Caco-2 (cell line): ENCODE results near the gene MRLN. TPM values are rescaled to one million over a fixed set of nuclear protein-coding genes. Genes with fewer than 3 reads are reported as not detected.

Experiments used
- BruUV-seq: library from RNA; stranded (reverse); fragments of 400-500 nt; replicated peaks from 2 replicates; lab custom pipeline; 2021; lab: Mats Ljungman, UMichigan
- CTCF ChIA-PET: fragments of 300-600 bp; sonication (Branson Sonifier 250); formaldehyde crosslinking; loops from one replicate; lab custom pipeline; 2022; ENCODE audit warnings: antibody characterized with exemption; lab: Charles Lee
- POLR2A ChIA-PET: fragments of 300-600 bp; sonication (Branson Sonifier 250); formaldehyde crosslinking; loops from one replicate; lab custom pipeline; 2022; ENCODE audit warnings: antibody characterized with exemption; lab: Charles Lee
- DNase-seq, 2 experiments: peaks; one replicate each; pipeline versions ENCODE4 v3.0.0 to v3.0.0-alpha.2; 2020 to 2022
- H3K27me3 ChIP-seq: replicated peaks from 2 replicates; pipeline ENCODE4 v1.6.0; 2011; ENCODE audit warnings: low read length; ENCODE audit not compliant: control insufficient read depth, insufficient read depth
- H3K36me3 ChIP-seq: 2 replicates; pipeline ENCODE4 v1.5.1; 2011; ENCODE audit warnings: low read length; ENCODE audit not compliant: control insufficient read depth, insufficient read depth
- H3K4me1 ChIP-seq: fragments of 250-450 bp; sonication (Bioruptor Pico); 2 replicates; pipeline ENCODE4 v1.5.1; 2020; ENCODE audit warnings: mild to moderate bottlenecking
- H3K4me3 ChIP-seq: 2 replicates; pipeline ENCODE4 v1.5.1; 2011; ENCODE audit warnings: low read depth, mild to moderate bottlenecking, control low read depth, low read length
- H3K9me3 ChIP-seq: fragments of 250-450 bp; sonication (Bioruptor Pico); 2 replicates; pipeline ENCODE4 v1.5.1; 2020; ENCODE audit warnings: mild to moderate bottlenecking, moderate library complexity
- H3K27ac Mint-ChIP-seq: one replicate; pipeline ENCODE4 v1.8.0; 2022; ENCODE audit warnings: mixed read lengths; ENCODE audit not compliant: unreplicated experiment
- H3K27me3 Mint-ChIP-seq: one replicate; pipeline ENCODE4 v1.8.0; 2022; ENCODE audit warnings: mixed read lengths; ENCODE audit not compliant: insufficient read depth, unreplicated experiment
- H3K36me3 Mint-ChIP-seq: one replicate; pipeline ENCODE4 v1.8.0; 2022; ENCODE audit warnings: mild to moderate bottlenecking, mixed read lengths; ENCODE audit not compliant: insufficient read depth, unreplicated experiment
- H3K4me1 Mint-ChIP-seq: one replicate; pipeline ENCODE4 v1.8.0; 2022; ENCODE audit warnings: low read depth, mixed read lengths; ENCODE audit not compliant: unreplicated experiment
- H3K4me3 Mint-ChIP-seq: one replicate; pipeline ENCODE4 v1.8.0; 2022; ENCODE audit warnings: mild to moderate bottlenecking, moderate library complexity, mixed read lengths; ENCODE audit not compliant: unreplicated experiment
- H3K9me3 Mint-ChIP-seq: one replicate; pipeline ENCODE4 v1.8.0; 2022; ENCODE audit warnings: mixed read lengths; ENCODE audit not compliant: unreplicated experiment
- CTCF ChIP-seq, 2 experiments: fragments of 200-600 bp in 1 of 2; IDR thresholded peaks; 1 replicate in 1 of 2; 2 replicates in 1 of 2; pipeline versions ENCODE4 v1.5.1 to v1.8.0; 2011 to 2022; ENCODE audit warnings: antibody characterized with exemption in 1 of 2, control low read depth in 1 of 2, inconsistent platforms in 1 of 2, low read depth in 1 of 2, low read length in 1 of 2, mild to moderate bottlenecking in 1 of 2, moderate library complexity in 1 of 2; ENCODE audit not compliant: insufficient read depth in 1 of 2, severe bottlenecking in 1 of 2, unreplicated experiment in 1 of 2
- intact Hi-C: fragments of 100-400 bp; cut with micrococcal nuclease; formaldehyde crosslinking; loops from one replicate; pipeline ENCODE4 v1.10.0; 2022; ENCODE audit not compliant: unreplicated experiment
- total RNA-seq: library from RNA; stranded (reverse); gene quantifications from 2 replicates; pipeline ENCODE4 v1.2.3, GENCODE V29; 2022

Gene MRLN
- total RNA-seq, 1 experiment from 2014 or later = 0.98 TPM

- Histone ChIP-seq H3K36me3 (no peaks in the 10 kb centered on the region), H3K4me1 (no peaks in the 10 kb centered on the region), H3K4me3 (peak within 1 kb of the TSS; percentile 58), H3K27me3 (peaks cover 5% of the 10 kb centered on the region), H3K9me3 (no peaks in the 10 kb centered on the region)
- CTCF ChIA-PET = interaction anchor here (0.7 to 1.2 kb wide), 5 partner anchors 81 to 501 kb away, joined by 3 to 5 read pairs (median 3); partner anchors contain the start of gene CCDC6
- Mint-ChIP-seq H3K4me1 (no peaks in the 10 kb centered on the region), H3K36me3 (no peaks in the 10 kb centered on the region), H3K27me3 (peaks cover 37% of the 10 kb centered on the region), H3K27ac (no peak within 1 kb of the TSS), H3K4me3 (peak within 1 kb of the TSS; percentile 79), H3K9me3 (no peaks in the 10 kb centered on the region)
- intact Hi-C loops = loop anchor here (2.0 to 5.0 kb wide), 2 partner anchors 82 to 99 kb away; no protein-coding TSS in a partner anchor
- POLR2A ChIA-PET = no interaction called here
- DNase-seq = peak; percentile 67 to 71
- BruUV-seq = no TSS peak
- peak; percentile 64 to 65 for TF ChIP-seq CTCF (IDR thresholded peaks at IDR 0.05; ENCODE audit: insufficient read depth in 1 of 2, low read depth in 1 of 2, low read length in 1 of 2, severe bottlenecking in 1 of 2, unreplicated experiment in 1 of 2)
These were observed 43.7 kb downstream of the MRLN start, which contains the start of gene SLC16A9 for GRCh38 chr10:59709395-59710125. Gene SLC16A9, minus strand, starts transcription at chr10:59709850. Its CDS starts 25,559 bp downstream, at chr10:59684291.

- Histone ChIP-seq H3K4me1 (no peaks in the 10 kb centered on the region), H3K27me3 (peaks cover 5% of the 10 kb centered on the region), H3K4me3 (peak overlapping the region; percentile 58), H3K36me3 (no peaks in the 10 kb centered on the region), H3K9me3 (no peaks in the 10 kb centered on the region)
- CTCF ChIA-PET = interaction anchor here (0.7 to 1.2 kb wide), 4 partner anchors 80 to 198 kb away, joined by 3 to 5 read pairs (median 4); partner anchors contain the start of gene CCDC6
- Mint-ChIP-seq H3K27me3 (peaks cover 36% of the 10 kb centered on the region), H3K9me3 (no peaks in the 10 kb centered on the region), H3K4me1 (no peaks in the 10 kb centered on the region), H3K36me3 (no peaks in the 10 kb centered on the region), H3K4me3 (peak overlapping the region; percentile 79), H3K27ac (no peak overlapping the region)
- no TSS peak for BruUV-seq
- TF ChIP-seq CTCF (IDR thresholded peaks at IDR 0.05; ENCODE audit: insufficient read depth in 1 of 2, low read depth in 1 of 2, low read length in 1 of 2, severe bottlenecking in 1 of 2, unreplicated experiment in 1 of 2) = no peak
- peak in 1 of 2 experiments; percentile 49 for DNase-seq
- POLR2A ChIA-PET = interaction anchor here (0.6 kb wide), 1 partner anchor 16 kb away, joined by 3 read pairs; no protein-coding TSS in a partner anchor
- intact Hi-C loops = loop anchor here (2.0 to 5.0 kb wide), 2 partner anchors 82 to 100 kb away; no protein-coding TSS in a partner anchor
These were observed 44.4 kb downstream of the MRLN start for GRCh38 chr10:59708816-59709394.
